K562 (cell line): ENCODE data around the gene NEK1. TPM values are rescaled to one million over a fixed set of nuclear protein-coding genes. Genes with fewer than 3 reads are reported as not detected.

Source experiments
- BRD9 ChIP-seq: fragments of 450-650 bp; IDR thresholded peaks from 2 replicates; pipeline ENCODE4 v1.6.1; 2018; ENCODE audit warnings: low read depth; ENCODE audit not compliant: partially characterized antibody
- CCNT2 ChIP-seq: IDR thresholded peaks from 2 replicates; pipeline ENCODE4 v1.6.1; 2011; ENCODE audit warnings: borderline replicate concordance, low read depth, mild to moderate bottlenecking, moderate library complexity, mixed read lengths, low read length; ENCODE audit not compliant: insufficient read length; ENCODE audit errors: extremely low read depth
- DPF2 ChIP-seq: fragments of 450-650 bp; IDR thresholded peaks from 2 replicates; pipeline ENCODE4 v1.6.1; 2016
- EHMT2 ChIP-seq: fragments of 450-650 bp; IDR thresholded peaks from 2 replicates; pipeline ENCODE4 v1.6.1; 2018; ENCODE audit warnings: antibody characterized with exemption
- FOSL1 ChIP-seq: fragments of 200-800 bp; sonication (Bioruptor generic); conservative IDR thresholded peaks from 2 replicates; pipeline ENCODE4 v1.6.1; 2016; ENCODE audit warnings: missing genetic modification characterization, missing compliant biosample characterization
- HDAC1 ChIP-seq, 2 experiments: fragments of 450-650 bp; IDR thresholded peaks; 2 replicates each; pipeline ENCODE4 v1.6.1; 2016 to 2017; ENCODE audit warnings: inconsistent platforms in 1 of 2, mild to moderate bottlenecking in 1 of 2, moderate library complexity in 1 of 2
- HDAC2 ChIP-seq: fragments of 450-650 bp; IDR thresholded peaks from 2 replicates; pipeline ENCODE4 v1.6.1; 2016; ENCODE audit warnings: mild to moderate bottlenecking
- HEY1 ChIP-seq: fragments of 250-450 bp; sonication (Bioruptor Pico); IDR thresholded peaks from 2 replicates; pipeline ENCODE4 v1.5.0; 2020; ENCODE audit warnings: mild to moderate bottlenecking, moderate library complexity, borderline replicate concordance
- HMG20B ChIP-seq: fragments of 250-450 bp; sonication (Bioruptor Pico); IDR thresholded peaks from 2 replicates; pipeline ENCODE4 v1.5.0; 2021; ENCODE audit warnings: mild to moderate bottlenecking
- JUN ChIP-seq, 2 experiments: sonication (generic) in 1 of 2; formaldehyde crosslinking in 1 of 2; IDR thresholded peaks; 2 replicates each; pipeline versions ENCODE4 v1.6.1 to v1.8.0; 2012 to 2022; ENCODE audit warnings: borderline replicate concordance in 2 of 2, mild to moderate bottlenecking in 2 of 2, improper control_type of control experiment in 1 of 2, low read depth in 1 of 2, low read length in 1 of 2, missing genetic modification reagents in 1 of 2
- MAFF ChIP-seq: IDR thresholded peaks from 2 replicates; pipeline ENCODE4 v1.6.1; 2012; ENCODE audit warnings: low read length, improper control_type of control experiment
- MYNN ChIP-seq, 2 experiments: sonication (generic); formaldehyde crosslinking in 1 of 2; IDR thresholded peaks; 2 replicates each; pipeline versions ENCODE4 v1.5.0 to v1.6.1; 2016 to 2020; ENCODE audit warnings: antibody characterized with exemption in 1 of 2, missing genetic modification reagents in 1 of 2
- NFE2 ChIP-seq: IDR thresholded peaks from 2 replicates; pipeline ENCODE4 v1.6.1; 2014; ENCODE audit warnings: antibody characterized with exemption, low read depth
- PTRF ChIP-seq: fragments of 450-650 bp; IDR thresholded peaks from 2 replicates; pipeline ENCODE4 v1.6.1; 2016; ENCODE audit warnings: mild to moderate bottlenecking, missing genetic modification characterization, missing compliant biosample characterization
- SPI1 ChIP-seq: IDR thresholded peaks from 2 replicates; pipeline ENCODE4 v1.6.1; 2011; ENCODE audit warnings: low read depth, low read length, control low read depth, borderline replicate concordance
- TAL1 ChIP-seq: fragments of 450-650 bp; IDR thresholded peaks from 2 replicates; pipeline ENCODE4 v1.6.1; 2016; ENCODE audit warnings: mild to moderate bottlenecking
- TBL1XR1 ChIP-seq, 2 experiments: IDR thresholded peaks; 2 replicates each; pipeline ENCODE4 v1.6.1; 2012; ENCODE audit warnings: improper control_type of control experiment in 2 of 2, low read length in 2 of 2, mild to moderate bottlenecking in 1 of 2
- TRIM24 ChIP-seq, 2 experiments: fragments of 450-650 bp; IDR thresholded peaks; 2 replicates each; pipeline ENCODE4 v1.6.1; 2016
- ZNF175 ChIP-seq: fragments of 200-800 bp; sonication (Bioruptor generic); IDR thresholded peaks from 2 replicates; pipeline ENCODE4 v1.6.1; 2016; ENCODE audit warnings: low read depth, mild to moderate bottlenecking, missing genetic modification characterization, missing compliant biosample characterization
- ZNF384 ChIP-seq: IDR thresholded peaks from 2 replicates; pipeline ENCODE4 v1.6.1; 2012; ENCODE audit warnings: low read depth, low read length, improper control_type of control experiment
- ZNF592 ChIP-seq: fragments of 450-650 bp; IDR thresholded peaks from 2 replicates; pipeline ENCODE4 v1.6.1; 2017; ENCODE audit warnings: antibody characterized with exemption, mild to moderate bottlenecking
- polyA plus RNA-seq, 8 experiments: library from polyadenylated mRNA; depleted of rRNA in 4 of 8; stranded (reverse) in 5 of 8; unstranded in 3 of 8; fragments of >200 nt; fragmentation: Nextera tagmentation in 2 of 8; fragmentation: Illumina TruSeq in 1 of 8; extraction: Ambion mirVana in 2 of 8; extraction: Trizol in 1 of 8; gene quantifications; 2 replicates each; pipeline versions ENCODE4 v1.2.1 to v1.2.3, GENCODE V29; 2011 to 2014; ENCODE audit warnings: inconsistent platforms in 1 of 8, missing spikeins in 1 of 8
- total RNA-seq, 7 experiments: library from RNA; depleted of rRNA in 6 of 7; stranded (reverse); fragments of >200 nt in 6 of 7; fragmentation: Illumina TruSeq in 2 of 7; extraction: Trizol in 2 of 7; gene quantifications; 2 replicates each; pipeline versions ENCODE4 v1.2.1 to v1.2.3, GENCODE V29; 2011 to 2021; ENCODE audit warnings: low replicate concordance in 1 of 7
- TF ChIP-seq, protein P1 (sequence below): fragments of 450-650 bp; IDR thresholded peaks from 2 replicates; pipeline ENCODE4 v1.6.1; 2017; ENCODE audit warnings: mild to moderate bottlenecking, moderate library complexity

Gene NEK1
- total and polyA plus RNA-seq, 9 of the 15 experiments (the other 6 are each of a cell fraction or from before 2014, with no cell fraction given) = 6.2 to 15.7 (median 10.3) TPM

DNA sequence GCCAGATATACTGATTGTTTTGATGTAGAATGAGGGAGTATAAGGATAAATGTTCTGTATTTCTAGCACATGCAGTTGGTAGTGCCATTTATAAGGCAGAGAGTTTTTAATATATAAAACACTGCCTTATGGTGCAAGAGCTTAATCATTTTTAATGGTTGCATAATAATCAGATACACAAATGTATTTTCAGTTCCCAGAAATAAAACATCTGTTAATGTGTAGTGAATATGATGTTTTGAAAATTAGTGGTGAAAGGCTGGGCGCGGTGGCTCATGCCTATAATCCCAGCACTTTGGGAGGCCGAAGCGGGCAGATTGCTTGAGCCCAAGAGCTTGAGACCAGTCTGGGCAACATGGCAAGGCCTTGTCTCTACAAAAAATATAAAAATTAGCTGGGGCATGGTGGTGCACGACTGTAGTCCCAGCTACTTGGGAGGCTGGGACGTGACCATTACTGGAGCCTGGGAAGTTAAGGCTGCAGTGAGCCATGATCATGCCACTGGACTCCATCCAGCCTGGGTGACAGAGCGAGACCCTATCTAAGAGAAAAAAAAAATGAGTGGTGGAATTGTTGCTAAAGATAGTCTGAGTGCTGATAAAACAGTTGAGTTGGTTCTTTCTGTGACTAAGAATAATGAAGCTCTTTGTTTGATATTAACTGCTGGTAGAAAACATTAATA is 37.3 kb upstream of the NEK1 start (continued):
- TF ChIP-seq CCNT2 = peak; percentile 26
- peak; percentile 65; the same call in 1 of the 2 replicates for TF ChIP-seq FOSL1 (tag)
- 0 out of 4 replicates have a peak, but pooled peaks of 1 of the 2 experiments have one; percentile 54 for TF ChIP-seq HDAC1 (IDR thresholded peaks at IDR 0.05)
- no peak for TF ChIP-seq PTRF
- TF ChIP-seq HDAC2 = 0 out of 2 replicates have a peak, but pooled peaks have one; percentile 35
- TF ChIP-seq ZNF175 (CRISPR knock-in tag) = peak; percentile 31; the same call in 1 of the 2 replicates
- TF ChIP-seq ZNF592 = peak; percentile 91
- TF ChIP-seq NFE2 = peak; percentile 91
- TF ChIP-seq HMG20B (CRISPR knock-in tag) = no peak
- peak; percentile 94 for TF ChIP-seq DPF2
- no peak for TF ChIP-seq SPI1
- TF ChIP-seq MAFF = peak; percentile 78
- no peak for TF ChIP-seq MYNN (IDR thresholded peaks at IDR 0.05)
- TF ChIP-seq MYNN (CRISPR knock-in tag; IDR thresholded peaks at IDR 0.05) = no peak
- TF ChIP-seq, protein P1, sequence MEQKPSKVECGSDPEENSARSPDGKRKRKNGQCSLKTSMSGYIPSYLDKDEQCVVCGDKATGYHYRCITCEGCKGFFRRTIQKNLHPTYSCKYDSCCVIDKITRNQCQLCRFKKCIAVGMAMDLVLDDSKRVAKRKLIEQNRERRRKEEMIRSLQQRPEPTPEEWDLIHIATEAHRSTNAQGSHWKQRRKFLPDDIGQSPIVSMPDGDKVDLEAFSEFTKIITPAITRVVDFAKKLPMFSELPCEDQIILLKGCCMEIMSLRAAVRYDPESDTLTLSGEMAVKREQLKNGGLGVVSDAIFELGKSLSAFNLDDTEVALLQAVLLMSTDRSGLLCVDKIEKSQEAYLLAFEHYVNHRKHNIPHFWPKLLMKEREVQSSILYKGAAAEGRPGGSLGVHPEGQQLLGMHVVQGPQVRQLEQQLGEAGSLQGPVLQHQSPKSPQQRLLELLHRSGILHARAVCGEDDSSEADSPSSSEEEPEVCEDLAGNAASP = no peak
- peak; percentile 96 for TF ChIP-seq ZNF384
- TF ChIP-seq EHMT2 = 0 out of 2 replicates have a peak, but pooled peaks have one; percentile 63
- peak in 1 of 2 experiments; percentile 78; a peak in 2 of 4 replicates for TF ChIP-seq TBL1XR1 (IDR thresholded peaks at IDR 0.05; ENCODE audit: low read length in 2 of 2)
- no peak for TF ChIP-seq HEY1 (CRISPR knock-in tag)
- TF ChIP-seq TAL1 = peak; percentile 57
- no peak for TF ChIP-seq JUN (IDR thresholded peaks at IDR 0.05; ENCODE audit: borderline replicate concordance, low read depth, low read length)
- TF ChIP-seq JUN (CRISPR knock-in tag; IDR thresholded peaks at IDR 0.05; ENCODE audit: borderline replicate concordance) = no peak
- peak; percentile 25 to 56; a peak in 1 of 4 replicates for TF ChIP-seq TRIM24 (IDR thresholded peaks at IDR 0.05)
- peak; percentile 24 for TF ChIP-seq BRD9
